Tibial nerve (tissue), 4 donors: Measurements from ENCODE around the gene SMTNL2. TPM values are rescaled to one million over a fixed set of nuclear protein-coding genes. Genes with fewer than 3 reads are reported as not detected.

Experiments used
- DNase-seq, 2 donors: peaks; one replicate each; pipeline ENCODE4 v3.0.0-alpha.2; 2019; ENCODE audit warnings: low spot score in 2 of 2
- H3K27ac ChIP-seq, 4 donors: fragments of 200-600 bp; sonication (generic) in 3 of 4; one replicate each; pipeline ENCODE4 v1.5.1; 2017 to 2019; ENCODE audit warnings: mild to moderate bottlenecking in 1 of 4
- H3K27me3 ChIP-seq, 2 donors: fragments of 200-600 bp; sonication (generic) in 1 of 2; one replicate each; pipeline versions ENCODE4 v1.5.1 to v1.6.0; 2017 to 2019
- H3K36me3 ChIP-seq, 3 donors: fragments of 200-600 bp; sonication (generic); one replicate each; pipeline ENCODE4 v1.5.1; 2018 to 2019
- H3K4me1 ChIP-seq, 4 donors: fragments of 200-600 bp; sonication (generic) in 3 of 4; one replicate each; pipeline ENCODE4 v1.5.1; 2017 to 2019
- H3K4me3 ChIP-seq, 4 donors: fragments of 200-600 bp; sonication (generic) in 3 of 4; one replicate each; pipeline ENCODE4 v1.5.1; 2017 to 2019; ENCODE audit warnings: mild to moderate bottlenecking in 1 of 4, moderate library complexity in 1 of 4
- H3K9me3 ChIP-seq, 4 donors: fragments of 200-600 bp; sonication (generic) in 3 of 4; one replicate each; pipeline ENCODE4 v1.5.1; 2017 to 2019
- EP300 ChIP-seq, 2 donors: sonication (generic); formaldehyde crosslinking; IDR thresholded peaks; one replicate each; pipeline ENCODE4 v1.6.1; 2017; ENCODE audit warnings: antibody characterized with exemption in 2 of 2, mild to moderate bottlenecking in 1 of 2
- POLR2A ChIP-seq, 2 donors: fragments of 450-650 bp; IDR thresholded peaks; one replicate each; pipeline ENCODE4 v1.6.1; 2017; ENCODE audit warnings: antibody characterized with exemption in 2 of 2, mild to moderate bottlenecking in 2 of 2, moderate library complexity in 2 of 2
- WGBS, 2 donors: methylation state at CpG; one replicate each; pipeline ENCODE4 v1.1.5; 2018; 5-methylcytosine and 5-hydroxymethylcytosine counted together
- total RNA-seq, 4 donors: library from RNA; depleted of rRNA; stranded (reverse); fragments of >200 nt; gene quantifications; one replicate each; pipeline ENCODE4 v1.1.0, GENCODE V29; 2016
- TF ChIP-seq, protein P1 (sequence below), 5 experiments: fragments of 200-600 bp in 3 of 5; fragments of 450-650 bp in 2 of 5; sonication (generic) in 3 of 5; IDR thresholded peaks; one replicate each; pipeline ENCODE4 v1.5.1; 2016 to 2019; ENCODE audit warnings: antibody characterized with exemption in 5 of 5, mild to moderate bottlenecking in 3 of 5, moderate library complexity in 2 of 5

Gene SMTNL2
- total RNA-seq, 4 donors from 2014 or later: 1.5 to 8.2 (median 4.4) TPM

DNA sequence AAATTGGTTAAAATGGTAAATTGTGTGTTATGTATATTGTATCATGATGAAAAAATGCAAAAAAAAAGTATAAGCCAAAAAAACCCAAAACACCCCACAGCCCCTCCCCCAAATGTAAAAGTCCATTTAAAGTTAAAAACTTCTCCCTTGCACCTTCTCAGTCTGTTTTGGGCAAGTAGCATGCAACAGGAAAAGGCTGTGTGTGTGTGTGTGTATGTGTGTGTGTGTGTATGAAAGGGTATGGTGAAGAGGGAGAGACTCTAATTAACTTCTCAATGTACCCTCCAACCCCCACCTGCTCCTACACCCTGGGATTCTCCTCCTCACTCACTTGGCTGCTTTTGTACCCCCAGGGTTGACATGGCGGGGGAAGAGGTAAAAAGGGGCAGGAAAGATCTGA lies 14.7 kb upstream of the SMTNL2 start:
- Histone ChIP-seq H3K4me3 (no peak overlapping the region), H3K9me3 (no peaks in the 10 kb centered on the region), H3K27ac (no peak overlapping the region), H3K27me3 (no peaks in the 10 kb centered on the region), H3K4me1 (peaks cover 0 to 11% (median 2%) of the 10 kb centered on the region in 4 donors), H3K36me3 (no peaks in the 10 kb centered on the region)
- TF ChIP-seq EP300 (IDR thresholded peaks at IDR 0.05) (no peak), POLR2A (IDR thresholded peaks at IDR 0.05) (no peak)
- TF ChIP-seq, protein P1, sequence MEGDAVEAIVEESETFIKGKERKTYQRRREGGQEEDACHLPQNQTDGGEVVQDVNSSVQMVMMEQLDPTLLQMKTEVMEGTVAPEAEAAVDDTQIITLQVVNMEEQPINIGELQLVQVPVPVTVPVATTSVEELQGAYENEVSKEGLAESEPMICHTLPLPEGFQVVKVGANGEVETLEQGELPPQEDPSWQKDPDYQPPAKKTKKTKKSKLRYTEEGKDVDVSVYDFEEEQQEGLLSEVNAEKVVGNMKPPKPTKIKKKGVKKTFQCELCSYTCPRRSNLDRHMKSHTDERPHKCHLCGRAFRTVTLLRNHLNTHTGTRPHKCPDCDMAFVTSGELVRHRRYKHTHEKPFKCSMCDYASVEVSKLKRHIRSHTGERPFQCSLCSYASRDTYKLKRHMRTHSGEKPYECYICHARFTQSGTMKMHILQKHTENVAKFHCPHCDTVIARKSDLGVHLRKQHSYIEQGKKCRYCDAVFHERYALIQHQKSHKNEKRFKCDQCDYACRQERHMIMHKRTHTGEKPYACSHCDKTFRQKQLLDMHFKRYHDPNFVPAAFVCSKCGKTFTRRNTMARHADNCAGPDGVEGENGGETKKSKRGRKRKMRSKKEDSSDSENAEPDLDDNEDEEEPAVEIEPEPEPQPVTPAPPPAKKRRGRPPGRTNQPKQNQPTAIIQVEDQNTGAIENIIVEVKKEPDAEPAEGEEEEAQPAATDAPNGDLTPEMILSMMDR (IDR thresholded peaks at IDR 0.05): no peak
- 75 to 88% methylated on average over 1 of the region's 1 CpG for WGBS, 2 donors
- DNase-seq: no peak

DNA sequence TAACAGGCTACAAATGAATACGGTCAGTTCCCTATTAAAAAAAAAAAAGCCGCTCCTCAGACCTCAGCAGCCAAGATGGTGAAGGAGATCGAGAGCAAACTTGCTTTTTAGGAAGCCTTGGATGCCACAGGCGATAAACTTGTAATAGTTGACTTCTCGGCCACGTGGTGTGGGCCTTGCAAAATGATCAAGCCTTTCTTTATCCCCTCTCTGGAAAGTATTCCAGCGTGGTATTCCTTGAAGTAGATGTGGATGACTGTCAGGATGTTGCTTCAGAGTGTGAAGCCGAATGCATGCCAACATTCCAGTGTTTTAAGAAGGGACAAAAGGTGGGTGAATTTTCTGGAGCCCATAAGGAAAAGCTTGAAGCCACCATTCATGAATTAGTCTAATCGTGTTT lies 12.2 kb upstream of the SMTNL2 start:
- Histone ChIP-seq H3K36me3 (no peaks in the 10 kb centered on the region), H3K9me3 (no peaks in the 10 kb centered on the region), H3K27me3 (peaks cover 0 to 8% of the 10 kb centered on the region in 2 donors), H3K4me3 (no peak overlapping the region), H3K4me1 (no peaks in the 10 kb centered on the region), H3K27ac (no peak overlapping the region)
- WGBS, 2 donors: 80 to 81% methylated on average over 9 of the region's 9 CpGs
- no peak for TF ChIP-seq EP300 (IDR thresholded peaks at IDR 0.05)
- TF ChIP-seq, protein P1 (IDR thresholded peaks at IDR 0.05): no peak
- TF ChIP-seq POLR2A (IDR thresholded peaks at IDR 0.05): no peak
- DNase-seq: no peak

DNA sequence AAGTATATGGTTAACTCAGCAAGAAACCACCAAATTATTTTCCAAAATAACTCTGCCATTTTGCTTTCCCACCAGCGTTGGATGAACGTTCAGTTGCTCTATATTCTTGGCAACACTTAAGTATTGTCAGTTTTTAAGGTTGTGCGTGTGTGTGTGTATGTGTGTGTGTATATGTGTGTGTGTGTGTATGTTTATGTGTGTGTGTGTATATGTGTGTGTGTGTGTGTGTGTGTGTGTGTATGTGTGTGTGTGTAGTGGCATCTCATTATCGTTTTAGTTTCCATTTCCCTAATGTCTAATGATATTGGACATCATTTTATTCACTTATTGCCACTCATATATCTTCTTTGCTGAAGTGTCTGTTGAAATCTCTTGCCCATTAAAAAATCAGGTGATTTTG lies 11.2 kb upstream of the SMTNL2 start:
- no peaks in the 10 kb centered on the region for H3K9me3 ChIP-seq
- 57% methylated on average over 4 of the region's 4 CpGs for WGBS, 2 donors
- no peaks in the 10 kb centered on the region for H3K36me3 ChIP-seq
- no peak overlapping the region for H3K4me3 ChIP-seq
- DNase-seq: no peak
- H3K27me3 ChIP-seq: peaks cover 0 to 11% of the 10 kb centered on the region in 2 donors
- H3K4me1 ChIP-seq: no peaks in the 10 kb centered on the region
- no peak overlapping the region for H3K27ac ChIP-seq
- TF ChIP-seq, protein P1 (IDR thresholded peaks at IDR 0.05): no peak
- TF ChIP-seq EP300 (IDR thresholded peaks at IDR 0.05) (no peak), POLR2A (IDR thresholded peaks at IDR 0.05) (no peak)

DNA sequence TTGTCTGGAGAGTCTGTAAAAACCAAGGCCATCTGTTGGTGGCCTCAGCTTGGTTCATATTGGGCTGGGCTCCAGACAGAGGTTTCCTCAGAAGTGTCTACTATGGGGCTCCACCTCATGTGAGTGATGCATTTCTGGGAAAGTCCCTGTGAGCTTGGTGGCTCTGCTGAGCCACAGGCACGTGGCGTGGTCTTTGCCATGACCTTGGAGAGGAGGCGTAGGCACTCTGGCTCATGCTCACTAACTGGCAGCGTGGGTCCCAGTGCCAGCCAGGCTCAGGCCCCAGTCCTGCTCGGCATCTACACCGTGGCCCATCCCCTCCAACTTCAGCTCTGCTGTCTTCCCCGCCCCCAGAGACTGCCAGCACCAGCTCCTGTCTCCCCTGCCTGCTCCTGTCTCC lies 10.7 kb upstream of the SMTNL2 start:
- Histone ChIP-seq H3K4me1 (no peaks in the 10 kb centered on the region), H3K27ac (no peak overlapping the region), H3K36me3 (no peaks in the 10 kb centered on the region), H3K27me3 (peaks cover 0 to 11% of the 10 kb centered on the region in 2 donors), H3K4me3 (no peak overlapping the region), H3K9me3 (no peaks in the 10 kb centered on the region)
- no peak for DNase-seq
- TF ChIP-seq POLR2A (IDR thresholded peaks at IDR 0.05): no peak
- TF ChIP-seq, protein P1 (IDR thresholded peaks at IDR 0.05): no peak
- TF ChIP-seq EP300 (IDR thresholded peaks at IDR 0.05): no peak
- WGBS, 2 donors: 47 to 55% methylated on average over 5 to 7 of the region's 7 CpGs

DNA sequence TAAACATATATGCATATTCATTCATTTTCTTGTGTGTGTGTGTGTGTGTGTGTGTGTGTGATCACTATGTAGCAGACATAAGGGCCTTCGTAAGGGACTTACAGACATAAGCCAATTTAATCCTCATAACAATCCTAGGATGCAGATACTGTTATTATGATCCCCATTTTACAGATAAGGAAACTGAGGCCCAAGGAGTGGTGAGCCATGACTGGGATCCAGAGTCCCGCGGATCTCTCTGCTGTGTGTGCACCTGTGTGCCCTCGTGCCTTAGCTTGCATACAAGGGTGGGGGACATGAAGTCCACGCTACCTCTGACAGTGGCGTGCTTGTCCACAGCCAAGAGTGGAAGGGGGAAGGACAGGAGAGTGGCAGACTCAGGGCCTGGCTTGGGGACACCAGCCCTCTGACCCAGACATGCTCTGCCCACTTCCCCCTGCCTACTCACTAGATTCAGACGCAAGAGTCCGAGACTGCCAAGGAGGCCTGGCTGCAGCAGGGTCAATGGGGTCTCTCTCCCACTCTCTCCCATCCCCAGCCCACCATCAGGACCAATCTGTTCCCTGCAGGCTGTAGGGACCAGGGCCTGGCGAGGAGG lies 9.8 kb upstream of the SMTNL2 start:
- Histone ChIP-seq H3K27ac (no peak overlapping the region), H3K9me3 (no peaks in the 10 kb centered on the region), H3K4me3 (no peak overlapping the region), H3K36me3 (no peaks in the 10 kb centered on the region), H3K27me3 (peaks cover 0 to 11% of the 10 kb centered on the region in 2 donors), H3K4me1 (no peaks in the 10 kb centered on the region)
- no peak for TF ChIP-seq POLR2A (IDR thresholded peaks at IDR 0.05)
- TF ChIP-seq, protein P1 (IDR thresholded peaks at IDR 0.05): no peak
- TF ChIP-seq EP300 (IDR thresholded peaks at IDR 0.05): no peak
- 84 to 90% methylated on average over 9 of the region's 9 CpGs for WGBS, 2 donors
- DNase-seq: no peak
